Measurements from ENCODE around the gene SEL1L. TPM values are rescaled to one million over a fixed set of nuclear protein-coding genes. Genes with fewer than 3 reads are reported as not detected.

The SEL1L gene
- polyA plus RNA-seq, 1 experiment = 40.7 TPM

- ChIA-PET POLR2A (no interaction called here), CTCF (interaction anchor here (1.4 to 1.8 kb wide), 2 partner anchors 45 to 57 kb away, joined by 3 to 6 read pairs; no protein-coding TSS in a partner anchor)
- Histone ChIP-seq H3K4me3 (ENCODE audit: low read depth, low read length) (no peak overlapping the region), H3K27ac (ENCODE audit: low read depth, low read length) (no peak overlapping the region), H3K9me3 (ENCODE audit: control insufficient read depth, insufficient read depth, low read length) (no peaks in the 10 kb centered on the region), H3K27me3 (ENCODE audit: control insufficient read depth, insufficient read depth, low read length) (no peaks in the 10 kb centered on the region)
- TF ChIP-seq, protein P1, sequence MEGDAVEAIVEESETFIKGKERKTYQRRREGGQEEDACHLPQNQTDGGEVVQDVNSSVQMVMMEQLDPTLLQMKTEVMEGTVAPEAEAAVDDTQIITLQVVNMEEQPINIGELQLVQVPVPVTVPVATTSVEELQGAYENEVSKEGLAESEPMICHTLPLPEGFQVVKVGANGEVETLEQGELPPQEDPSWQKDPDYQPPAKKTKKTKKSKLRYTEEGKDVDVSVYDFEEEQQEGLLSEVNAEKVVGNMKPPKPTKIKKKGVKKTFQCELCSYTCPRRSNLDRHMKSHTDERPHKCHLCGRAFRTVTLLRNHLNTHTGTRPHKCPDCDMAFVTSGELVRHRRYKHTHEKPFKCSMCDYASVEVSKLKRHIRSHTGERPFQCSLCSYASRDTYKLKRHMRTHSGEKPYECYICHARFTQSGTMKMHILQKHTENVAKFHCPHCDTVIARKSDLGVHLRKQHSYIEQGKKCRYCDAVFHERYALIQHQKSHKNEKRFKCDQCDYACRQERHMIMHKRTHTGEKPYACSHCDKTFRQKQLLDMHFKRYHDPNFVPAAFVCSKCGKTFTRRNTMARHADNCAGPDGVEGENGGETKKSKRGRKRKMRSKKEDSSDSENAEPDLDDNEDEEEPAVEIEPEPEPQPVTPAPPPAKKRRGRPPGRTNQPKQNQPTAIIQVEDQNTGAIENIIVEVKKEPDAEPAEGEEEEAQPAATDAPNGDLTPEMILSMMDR (IDR thresholded peaks at IDR 0.05; ENCODE audit: low read depth, low read length) = no peak
- no peak for DNase-seq (ENCODE audit: low read depth, low spot score)
These were observed 23.7 kb downstream of the SEL1L start for GRCh38 chr14:81509838-81510452.

- CTCF ChIA-PET = no interaction called here
- TF ChIP-seq, protein P1 (IDR thresholded peaks at IDR 0.05; ENCODE audit: low read depth, low read length) = no peak
These were observed 24.3 kb downstream of the SEL1L start for GRCh38 chr14:81509321-81509720.

GRCh38 chr14:81506487-81506886 lies 27.2 kb downstream of the SEL1L start:
- no peak for DNase-seq (ENCODE audit: low read depth, low spot score)
- no peaks in the 10 kb centered on the region for H3K27me3 ChIP-seq (ENCODE audit: control insufficient read depth, insufficient read depth, low read length)
- no peak overlapping the region for H3K4me3 ChIP-seq (ENCODE audit: low read depth, low read length)
- POLR2A ChIA-PET = no interaction called here
- CTCF ChIA-PET = interaction anchor here (0.6 kb wide), 1 partner anchor 79 kb away, joined by 3 read pairs; no protein-coding TSS in a partner anchor
- TF ChIP-seq, protein P1 (IDR thresholded peaks at IDR 0.05; ENCODE audit: low read depth, low read length) = no peak
- no peak overlapping the region for H3K27ac ChIP-seq (ENCODE audit: low read depth, low read length)
- no peaks in the 10 kb centered on the region for H3K9me3 ChIP-seq (ENCODE audit: control insufficient read depth, insufficient read depth, low read length)

More at GRCh38 chr14:81509321-81509720, 24.3 kb downstream of the SEL1L start:
- no peak for DNase-seq (ENCODE audit: low read depth, low spot score)
- Histone ChIP-seq H3K4me3 (ENCODE audit: low read depth, low read length) (no peak overlapping the region), H3K9me3 (ENCODE audit: control insufficient read depth, insufficient read depth, low read length) (no peaks in the 10 kb centered on the region), H3K27ac (ENCODE audit: low read depth, low read length) (no peak overlapping the region), H3K27me3 (ENCODE audit: control insufficient read depth, insufficient read depth, low read length) (no peaks in the 10 kb centered on the region)
- POLR2A ChIA-PET = no interaction called here

DNA sequence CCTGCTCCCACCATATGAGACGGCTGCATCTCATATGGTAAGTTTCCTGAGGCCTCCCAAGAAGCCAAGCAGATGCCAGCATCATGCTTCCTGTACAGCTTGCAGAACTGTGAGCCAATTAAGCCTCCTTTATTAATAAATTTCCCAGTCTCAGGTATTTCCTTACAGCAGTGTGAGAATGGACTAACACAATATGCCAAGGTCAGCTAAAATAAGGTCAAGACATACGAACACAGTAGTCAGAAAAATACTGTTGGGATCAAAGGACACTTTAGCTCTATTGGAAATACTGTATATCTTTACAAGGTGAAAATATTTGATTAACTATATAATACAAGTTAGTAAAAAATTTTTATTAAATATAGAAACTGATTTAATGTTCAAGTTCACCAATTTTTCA lies 28.8 kb downstream of the SEL1L start:
- DNase-seq (ENCODE audit: low read depth, low spot score) = no peak

DNA sequence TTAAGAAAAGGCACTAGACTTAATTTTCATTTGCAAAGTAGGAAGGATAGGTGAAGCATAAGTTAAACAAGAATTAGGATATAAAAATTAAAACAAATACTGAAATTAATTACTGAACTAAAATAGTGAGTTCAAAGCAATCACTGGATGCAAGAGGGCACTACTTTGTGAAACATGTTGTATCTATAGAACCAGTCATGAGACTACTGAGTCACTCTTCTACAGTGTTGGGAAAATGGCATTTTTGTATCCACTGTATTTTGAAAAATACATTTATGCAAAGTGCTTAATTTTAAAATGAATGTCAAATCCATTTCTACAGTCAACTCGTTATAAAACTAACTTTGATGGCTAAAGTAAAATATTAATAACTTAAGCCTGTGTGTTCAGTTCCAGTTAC lies 47.9 kb downstream of the SEL1L start:
- POLR2A ChIA-PET = no interaction called here
- Histone ChIP-seq H3K27me3 (ENCODE audit: control insufficient read depth, insufficient read depth, low read length) (no peaks in the 10 kb centered on the region), H3K27ac (ENCODE audit: low read depth, low read length) (no peak overlapping the region), H3K9me3 (ENCODE audit: control insufficient read depth, insufficient read depth, low read length) (no peaks in the 10 kb centered on the region), H3K4me3 (ENCODE audit: low read depth, low read length) (no peak overlapping the region)
- TF ChIP-seq, protein P1 (IDR thresholded peaks at IDR 0.05; ENCODE audit: low read depth, low read length) = no peak
- no peak for DNase-seq (ENCODE audit: low read depth, low spot score)
- CTCF ChIA-PET = interaction anchor here (5.4 kb wide), 1 partner anchor 21 kb away, joined by 33 read pairs; no protein-coding TSS in a partner anchor

More for the DNA sequence above, 28.8 kb downstream of the SEL1L start:
- POLR2A ChIA-PET = no interaction called here
- H3K9me3 ChIP-seq (ENCODE audit: control insufficient read depth, insufficient read depth, low read length) = no peaks in the 10 kb centered on the region
- TF ChIP-seq, protein P1 (IDR thresholded peaks at IDR 0.05; ENCODE audit: low read depth, low read length) = no peak
- H3K4me3 ChIP-seq (ENCODE audit: low read depth, low read length) = no peak overlapping the region
- CTCF ChIA-PET = no interaction called here
- H3K27me3 ChIP-seq (ENCODE audit: control insufficient read depth, insufficient read depth, low read length) = no peaks in the 10 kb centered on the region
- no peak overlapping the region for H3K27ac ChIP-seq (ENCODE audit: low read depth, low read length)

Data from AG04450 (cell line).